Mammary epithelial cell (primary cell): ENCODE data around the gene DOLPP1.

ENCODE experiments used
- EZH2 ChIP-seq: IDR thresholded peaks from 2 replicates; pipeline ENCODE4 v1.6.1; 2012; ENCODE audit warnings: low read length, inconsistent platforms, borderline replicate concordance
- TF ChIP-seq, protein P1 (sequence below), 2 donors: IDR thresholded peaks in 1 of 2; conservative IDR thresholded peaks in 1 of 2; 2 replicates each; pipeline ENCODE4 v1.5.1; 2011 to 2012; ENCODE audit warnings: inconsistent platforms in 2 of 2, low read length in 2 of 2, mild to moderate bottlenecking in 2 of 2, control low read depth in 1 of 2, low read depth in 1 of 2; ENCODE audit not compliant: insufficient read depth in 1 of 2; ENCODE audit errors: extremely low read depth in 1 of 2

DNA sequence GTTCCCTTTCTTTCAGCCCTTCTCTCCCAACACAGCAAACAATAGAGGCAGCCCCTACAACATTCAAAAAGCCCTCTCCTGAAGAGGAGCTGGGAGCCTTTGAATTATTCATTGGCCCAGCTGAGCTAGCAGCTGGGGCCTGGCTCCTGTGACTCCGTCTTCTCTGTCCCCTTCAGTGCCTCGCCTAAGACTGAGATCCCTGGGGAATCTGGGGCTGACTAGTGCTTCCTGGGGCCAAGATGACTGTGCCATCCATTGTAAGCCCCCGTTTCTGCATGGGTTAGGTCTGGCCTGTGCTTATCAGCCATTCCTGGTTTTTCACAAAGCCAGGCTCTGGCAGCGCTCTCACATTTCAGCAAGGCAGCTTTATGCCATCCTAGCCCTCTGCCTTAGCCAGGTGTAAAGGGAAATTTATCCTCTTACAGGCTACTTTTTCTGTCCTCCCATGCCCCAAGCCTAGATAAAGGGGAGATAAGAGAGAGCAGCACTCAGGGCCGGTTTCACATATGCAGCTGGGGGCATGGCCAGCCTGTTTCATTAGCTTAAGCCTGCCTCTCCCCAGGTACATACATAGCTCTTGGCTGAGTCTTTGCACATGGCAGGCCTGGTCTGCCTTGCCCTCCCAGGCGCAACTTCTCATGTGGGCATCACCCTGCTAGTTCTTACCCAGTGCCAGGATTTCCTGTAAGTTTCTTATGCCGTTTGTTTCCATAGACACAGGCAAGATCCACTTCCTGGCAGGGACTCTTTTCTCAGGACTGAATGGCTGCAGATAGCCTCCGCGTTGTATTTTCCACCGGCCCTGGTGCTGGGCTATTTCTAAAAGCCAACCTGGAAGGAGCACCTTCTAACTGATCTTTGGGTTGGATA is 46.1 kb downstream of the DOLPP1 start:
- TF ChIP-seq, protein P1, sequence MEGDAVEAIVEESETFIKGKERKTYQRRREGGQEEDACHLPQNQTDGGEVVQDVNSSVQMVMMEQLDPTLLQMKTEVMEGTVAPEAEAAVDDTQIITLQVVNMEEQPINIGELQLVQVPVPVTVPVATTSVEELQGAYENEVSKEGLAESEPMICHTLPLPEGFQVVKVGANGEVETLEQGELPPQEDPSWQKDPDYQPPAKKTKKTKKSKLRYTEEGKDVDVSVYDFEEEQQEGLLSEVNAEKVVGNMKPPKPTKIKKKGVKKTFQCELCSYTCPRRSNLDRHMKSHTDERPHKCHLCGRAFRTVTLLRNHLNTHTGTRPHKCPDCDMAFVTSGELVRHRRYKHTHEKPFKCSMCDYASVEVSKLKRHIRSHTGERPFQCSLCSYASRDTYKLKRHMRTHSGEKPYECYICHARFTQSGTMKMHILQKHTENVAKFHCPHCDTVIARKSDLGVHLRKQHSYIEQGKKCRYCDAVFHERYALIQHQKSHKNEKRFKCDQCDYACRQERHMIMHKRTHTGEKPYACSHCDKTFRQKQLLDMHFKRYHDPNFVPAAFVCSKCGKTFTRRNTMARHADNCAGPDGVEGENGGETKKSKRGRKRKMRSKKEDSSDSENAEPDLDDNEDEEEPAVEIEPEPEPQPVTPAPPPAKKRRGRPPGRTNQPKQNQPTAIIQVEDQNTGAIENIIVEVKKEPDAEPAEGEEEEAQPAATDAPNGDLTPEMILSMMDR (conservative IDR thresholded peaks at IDR 0.05 in 1 of 2, IDR thresholded peaks at IDR 0.05 in 1 of 2; ENCODE audit: extremely low read depth in 1 of 2, insufficient read depth in 1 of 2, low read depth in 1 of 2, low read length in 2 of 2) = no peak
- no peak for TF ChIP-seq EZH2
